Dermis blood vessel endothelial cell (primary cell): ENCODE results near the gene CTAGE15. TPM values are rescaled to one million over a fixed set of nuclear protein-coding genes. Genes with fewer than 3 reads are reported as not detected.
"Not testable (repeated sequence)": the region's sequence is repeated elsewhere in the genome, so short reads cannot be mapped to it uniquely, and the experiment has no call there.

Source experiments
- DNase-seq: peaks from one replicate; pipeline ENCODE4 v3.0.0; 2010
- total RNA-seq: library from RNA; depleted of rRNA; stranded (reverse); fragments of >200 nt; gene quantifications from 2 replicates; pipeline ENCODE4 v1.2.3, GENCODE V29; 2014

CTAGE15 gene, protein sequence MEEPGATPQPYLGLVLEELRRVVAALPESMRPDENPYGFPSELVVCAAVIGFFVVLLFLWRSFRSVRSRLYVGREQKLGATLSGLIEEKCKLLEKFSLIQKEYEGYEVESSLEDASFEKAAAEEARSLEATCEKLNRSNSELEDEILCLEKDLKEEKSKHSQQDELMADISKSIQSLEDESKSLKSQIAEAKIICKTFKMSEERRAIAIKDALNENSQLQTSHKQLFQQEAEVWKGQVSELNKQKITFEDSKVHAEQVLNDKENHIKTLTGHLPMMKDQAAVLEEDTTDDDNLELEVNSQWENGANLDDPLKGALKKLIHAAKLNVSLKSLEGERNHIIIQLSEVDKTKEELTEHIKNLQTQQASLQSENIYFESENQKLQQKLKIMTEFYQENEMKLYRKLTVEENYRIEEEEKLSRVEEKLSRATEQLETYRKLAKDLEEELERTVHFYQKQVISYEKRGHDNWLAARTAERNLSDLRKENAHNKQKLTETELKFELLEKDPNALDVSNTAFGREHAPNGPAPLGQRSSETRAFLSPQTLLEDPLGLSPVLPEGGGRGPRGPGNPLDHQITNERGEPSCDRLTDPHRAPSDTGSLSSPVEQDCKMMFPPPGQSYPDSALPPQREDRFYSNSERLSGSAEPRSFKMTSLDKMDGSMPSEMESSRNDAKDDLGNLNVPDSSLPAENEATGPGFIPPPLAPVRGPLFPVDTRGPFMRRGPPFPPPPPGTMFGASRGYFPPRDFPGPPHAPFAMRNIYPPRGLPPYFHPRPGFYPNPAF
- not detected in 2 replicates for total RNA-seq

GRCh38 chr7:143571501-143571900, at the start of gene CTAGE15:
CTAGE15 (plus strand) TSS chr7:143571801; CDS start chr7:143571818, 17 bp downstream.
- not testable (repeated sequence) for DNase-seq

GRCh38 chr7:143522309-143522916, 49.2 kb upstream of the CTAGE15 start:
- not testable (repeated sequence) for DNase-seq

- DNase-seq: not testable (repeated sequence)
These were observed 40.3 kb upstream of the CTAGE15 start for GRCh38 chr7:143531169-143531926.

DNA sequence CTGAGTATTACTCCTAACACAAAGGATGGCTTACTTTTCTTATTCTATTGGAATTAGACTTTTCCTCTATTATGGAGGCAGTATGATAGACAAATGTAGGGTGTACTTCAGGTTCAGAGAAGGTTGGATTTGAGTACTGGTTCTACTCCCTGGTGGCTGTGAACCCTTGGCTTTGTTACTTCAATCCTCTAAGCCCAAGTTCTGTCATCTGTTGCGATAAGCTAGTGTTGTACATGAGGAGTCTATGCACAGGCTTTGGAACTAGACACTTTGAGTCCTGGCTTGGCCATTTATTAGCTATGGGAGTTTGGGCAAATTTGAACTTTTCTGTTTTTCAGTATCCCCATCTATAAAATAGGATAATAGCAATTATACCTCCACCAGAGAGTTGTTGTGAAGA, 39.7 kb upstream of the CTAGE15 start:
- not testable (repeated sequence) for DNase-seq

GRCh38 chr7:143533213-143533839, 38.3 kb upstream of the CTAGE15 start:
- not testable (repeated sequence) for DNase-seq

DNA sequence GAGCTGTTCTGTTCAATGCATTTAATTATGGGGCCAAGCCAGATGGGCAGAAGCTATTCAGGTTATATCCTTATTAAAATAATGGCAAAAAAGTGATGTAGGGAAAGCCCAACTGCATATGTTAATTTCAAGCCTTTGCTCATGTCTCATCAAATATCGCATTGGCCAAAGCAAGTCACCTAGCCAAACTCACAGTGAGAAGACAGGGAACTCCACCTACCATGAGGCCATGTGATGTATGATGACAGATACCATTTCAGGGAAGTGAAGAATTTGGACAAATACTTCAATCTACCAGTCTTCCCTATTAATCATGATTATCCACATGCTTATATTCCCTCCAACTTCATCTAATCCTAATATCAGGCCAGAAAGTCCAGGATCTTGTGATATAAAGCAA, 35.2 kb upstream of the CTAGE15 start:
- not testable (repeated sequence) for DNase-seq

- not testable (repeated sequence) for DNase-seq
These were observed 28.1 kb upstream of the CTAGE15 start for GRCh38 chr7:143543288-143544038.

- not testable (repeated sequence) for DNase-seq
These were observed 15.6 kb upstream of the CTAGE15 start for GRCh38 chr7:143555968-143556367.

- not testable (repeated sequence) for DNase-seq
These were observed 8.3 kb upstream of the CTAGE15 start for GRCh38 chr7:143563306-143563705.

DNA sequence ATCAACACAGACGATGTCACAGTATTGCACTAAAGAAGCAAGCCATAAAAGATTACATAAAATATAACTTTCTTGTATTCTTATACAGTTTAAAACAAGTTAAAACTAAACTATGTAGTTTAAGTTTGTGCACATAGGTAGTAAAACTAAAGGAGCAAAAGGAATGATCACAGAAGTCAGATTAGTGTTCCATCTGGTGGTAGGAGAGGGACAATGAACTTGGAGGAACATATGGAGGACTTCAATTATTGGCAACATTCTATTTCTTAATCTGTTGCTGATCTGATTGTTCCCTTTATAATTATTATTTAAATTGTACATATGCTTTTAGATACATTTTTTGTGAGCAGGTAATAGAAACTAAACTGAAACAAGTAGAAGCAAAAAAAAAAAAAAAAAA, 5.6 kb upstream of the CTAGE15 start:
- not testable (repeated sequence) for DNase-seq

DNA sequence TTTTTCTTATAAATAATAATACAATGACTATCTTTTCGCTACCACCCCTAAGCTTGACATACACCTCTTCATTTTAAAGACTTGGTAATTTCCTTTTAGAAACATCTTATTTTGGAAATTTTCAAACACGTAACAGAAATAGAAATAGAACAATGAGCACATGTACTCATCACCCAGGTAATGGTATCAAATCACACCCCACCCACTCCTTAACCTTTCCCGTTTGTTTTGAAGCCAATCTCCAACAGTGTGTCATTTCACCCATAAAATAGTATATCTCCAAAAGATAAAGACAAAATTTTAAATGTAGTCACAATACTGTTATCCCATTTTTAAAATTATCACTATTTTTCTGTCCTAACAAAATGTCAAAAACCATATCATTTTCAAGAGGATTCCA, 16.6 kb downstream of the CTAGE15 start:
- DNase-seq: not testable (repeated sequence)

- not testable (repeated sequence) for DNase-seq
These were observed 18.3 kb downstream of the CTAGE15 start for GRCh38 chr7:143589897-143590296.

DNA sequence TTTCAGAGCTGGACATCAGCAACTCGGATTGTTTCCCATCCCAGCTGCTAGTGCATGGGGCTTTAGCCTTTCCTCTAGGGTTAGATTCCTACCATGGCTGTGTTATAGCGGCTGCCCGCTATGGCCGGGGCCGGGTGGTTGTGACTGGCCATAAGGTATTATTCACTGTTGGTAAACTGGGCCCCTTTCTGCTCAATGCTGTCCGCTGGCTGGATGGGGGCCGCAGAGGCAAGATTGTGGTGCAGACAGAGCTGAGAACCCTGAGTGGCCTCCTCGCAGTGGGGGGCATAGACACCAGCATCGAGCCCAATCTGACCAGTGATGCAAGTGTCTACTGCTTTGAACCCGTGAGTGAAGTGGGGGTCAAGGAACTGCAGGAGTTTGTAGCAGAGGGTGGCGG, 26.5 kb downstream of the CTAGE15 start:
- DNase-seq: not testable (repeated sequence)

DNA sequence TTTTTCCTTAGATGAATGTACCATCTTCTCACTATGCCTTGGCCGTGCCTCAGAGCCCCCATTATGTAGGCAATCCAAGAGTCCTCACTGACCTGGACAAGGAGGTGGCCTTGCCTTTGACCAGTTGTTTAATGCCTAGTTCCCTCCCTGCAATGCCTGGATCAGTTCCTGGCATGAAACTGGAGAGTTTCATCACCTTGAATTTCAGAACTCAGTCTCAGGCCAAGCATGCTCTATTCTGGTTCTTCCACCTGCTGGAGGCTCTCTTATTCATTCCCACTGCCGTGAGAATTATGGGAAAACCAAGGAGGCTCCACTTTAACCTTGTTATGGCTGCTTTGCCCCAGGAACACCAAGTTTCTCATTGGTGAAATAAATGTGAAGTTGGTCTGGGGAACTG, 31.9 kb downstream of the CTAGE15 start:
- DNase-seq: not testable (repeated sequence)

GRCh38 chr7:143606088-143606487, 34.5 kb downstream of the CTAGE15 start:
- not testable (repeated sequence) for DNase-seq

GRCh38 chr7:143615545-143615944, 43.9 kb downstream of the CTAGE15 start:
- peak; percentile 1 for DNase-seq

- not testable (repeated sequence) for DNase-seq
These were observed 45.6 kb downstream of the CTAGE15 start for GRCh38 chr7:143617204-143617603.

DNA sequence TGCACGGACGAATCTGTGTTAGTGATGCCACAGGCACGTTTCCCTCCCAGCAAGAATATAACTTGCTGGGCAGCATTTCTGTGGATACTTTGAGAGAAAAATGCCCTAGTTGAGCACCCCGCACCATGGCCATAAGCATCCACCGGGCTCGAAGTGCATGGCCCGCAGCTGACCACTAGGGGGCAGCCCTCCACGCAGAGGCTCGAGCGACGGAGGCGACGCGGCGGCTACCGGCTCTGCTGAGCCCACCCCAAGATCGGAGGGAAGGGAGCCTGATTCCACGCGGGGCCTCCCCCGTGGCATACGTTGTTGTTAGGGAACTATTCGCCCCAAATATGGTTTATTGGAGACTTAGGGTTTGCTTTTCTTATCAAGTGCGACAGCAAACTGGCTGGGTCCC, 48.5 kb downstream of the CTAGE15 start:
- DNase-seq: not testable (repeated sequence)

DNA sequence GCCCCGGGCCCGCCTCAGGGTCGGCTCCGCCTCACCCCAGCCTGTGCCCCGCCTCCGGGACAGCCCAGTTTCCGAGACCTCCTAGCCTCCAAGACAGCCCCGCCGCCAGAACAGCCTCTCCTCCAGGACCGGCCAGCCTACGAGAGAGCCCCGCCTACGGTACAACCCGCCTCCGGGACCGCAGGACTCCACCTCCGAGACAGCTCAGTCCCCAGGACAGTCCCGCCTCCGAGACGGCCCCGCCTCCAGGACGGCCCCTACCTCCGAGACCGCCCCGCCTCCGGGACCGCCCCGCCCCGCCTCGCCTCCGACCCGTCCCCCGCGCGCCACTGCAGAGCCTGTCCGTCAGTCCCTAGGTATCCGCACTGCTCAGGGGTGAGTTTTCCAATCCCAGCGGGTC, 49.0 kb downstream of the CTAGE15 start, which contains the start of gene TCAF2:
TCAF2 (plus strand) TSS at position 329 of the 400 bp plus-strand sequence.
- DNase-seq: not testable (repeated sequence)

DNA sequence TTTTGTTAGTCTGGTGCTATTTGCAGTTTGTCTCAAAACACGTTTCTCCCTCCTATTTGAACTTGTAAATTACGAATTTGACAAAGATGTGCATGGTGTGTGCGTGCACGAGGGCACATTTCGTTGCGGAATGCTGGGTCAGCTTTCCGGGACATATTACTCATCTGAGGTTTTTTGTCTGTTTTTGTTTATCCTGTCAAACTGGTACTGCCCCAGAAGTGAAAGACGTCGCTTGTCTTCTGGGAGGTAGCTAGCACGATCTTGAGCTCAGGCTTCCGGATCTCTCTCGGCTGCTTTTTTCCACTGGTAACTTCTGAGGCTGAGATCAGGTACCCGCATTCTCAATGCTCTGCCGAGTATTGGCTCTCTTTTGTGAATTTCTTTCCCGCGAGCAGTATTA, 49.6 kb downstream of the CTAGE15 start:
- not testable (repeated sequence) for DNase-seq

GRCh38 chr7:143622130-143622529, 50.5 kb downstream of the CTAGE15 start:
- not testable (repeated sequence) for DNase-seq
